KOPT-K1 (cell line): ENCODE data around the gene NDUFC2.
"Not testable (repeated sequence)": the region's sequence is repeated elsewhere in the genome, so short reads cannot be mapped to it uniquely, and the experiment has no call there.

ENCODE experiments used
- H3K27ac ChIP-seq: fragments of 200-600 bp; sonication (generic); 2 replicates; pipeline ENCODE4 v1.5.1; 2016; ENCODE audit warnings: antibody characterized with exemption, mild to moderate bottlenecking, low read depth, low read length; ENCODE audit not compliant: poor library complexity, severe bottlenecking
- H3K36me3 ChIP-seq: fragments of 200-600 bp; sonication (generic); 2 replicates; pipeline ENCODE4 v1.5.1; 2017; ENCODE audit warnings: antibody characterized with exemption, mild to moderate bottlenecking, low read length, moderate library complexity; ENCODE audit not compliant: insufficient read depth
- H3K9me3 ChIP-seq: fragments of 200-600 bp; sonication (generic); 2 replicates; pipeline ENCODE4 v1.5.1; 2017; ENCODE audit warnings: antibody characterized with exemption, low read length, mild to moderate bottlenecking; ENCODE audit not compliant: insufficient read depth, poor library complexity, severe bottlenecking

Gene NDUFC2

GRCh38 chr11:78049348-78049747 lies 30.3 kb downstream of the NDUFC2 start:
- H3K9me3 ChIP-seq: no peaks in the 10 kb centered on the region
- H3K27ac ChIP-seq: no peak overlapping the region
- H3K36me3 ChIP-seq: no peaks in the 10 kb centered on the region

- H3K36me3 ChIP-seq: no peaks in the 10 kb centered on the region
- no peak overlapping the region for H3K27ac ChIP-seq
- H3K9me3 ChIP-seq: no peaks in the 10 kb centered on the region
These were observed 31.1 kb downstream of the NDUFC2 start for GRCh38 chr11:78048561-78048960.

- H3K27ac ChIP-seq: no peak overlapping the region
- no peaks in the 10 kb centered on the region for H3K36me3 ChIP-seq
- no peaks in the 10 kb centered on the region for H3K9me3 ChIP-seq
These were observed 33.2 kb downstream of the NDUFC2 start for GRCh38 chr11:78046486-78046854.

DNA sequence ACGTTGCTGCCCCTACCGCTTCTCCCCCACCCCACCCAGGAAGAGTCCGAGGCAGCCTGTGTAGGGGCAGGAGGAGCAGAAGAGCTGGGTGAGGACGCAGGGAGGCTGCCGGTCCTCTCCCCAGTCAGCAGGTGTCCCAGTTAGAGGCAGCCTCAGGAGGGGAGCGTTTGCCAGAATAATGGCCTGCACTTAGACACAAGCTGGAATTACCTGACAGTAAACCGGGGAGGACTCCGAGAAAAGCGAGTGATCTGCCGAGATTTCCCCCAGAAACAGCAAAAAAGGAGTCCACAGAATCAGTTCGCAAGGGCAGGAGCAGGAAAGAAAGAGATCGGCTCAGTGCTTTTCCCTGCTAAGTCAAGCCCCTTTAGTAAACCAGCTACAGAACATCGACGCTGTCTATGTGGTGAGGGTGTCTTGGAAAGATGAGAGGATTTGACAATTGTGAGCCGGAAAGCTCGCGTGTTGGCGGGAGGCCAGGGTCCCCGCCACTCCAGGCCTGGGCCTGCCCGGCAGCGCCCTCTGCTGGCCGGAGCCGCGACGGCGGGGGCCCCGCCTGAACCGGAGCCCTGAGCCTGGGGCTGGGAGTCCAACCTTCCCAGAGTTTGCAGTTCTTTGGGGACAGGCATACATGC lies 33.7 kb downstream of the NDUFC2 start:
- Histone ChIP-seq H3K9me3 (no peaks in the 10 kb centered on the region), H3K36me3 (no peaks in the 10 kb centered on the region), H3K27ac (peak overlapping the region; percentile 13)

- no peaks in the 10 kb centered on the region for H3K9me3 ChIP-seq
- H3K36me3 ChIP-seq: no peaks in the 10 kb centered on the region
- no peak overlapping the region for H3K27ac ChIP-seq
These were observed 35.0 kb downstream of the NDUFC2 start for GRCh38 chr11:78044706-78045105.

- H3K27ac ChIP-seq: no peak overlapping the region
- no peaks in the 10 kb centered on the region for H3K36me3 ChIP-seq
These were observed 37.7 kb downstream of the NDUFC2 start for GRCh38 chr11:78041843-78042440.

GRCh38 chr11:78041380-78041719 lies 38.3 kb downstream of the NDUFC2 start:
- H3K36me3 ChIP-seq, H3K9me3 ChIP-seq, H3K27ac ChIP-seq: not testable (repeated sequence)

More at GRCh38 chr11:78041843-78042440, 37.7 kb downstream of the NDUFC2 start:
- H3K9me3 ChIP-seq: no peaks in the 10 kb centered on the region

GRCh38 chr11:78040691-78041379 lies 38.8 kb downstream of the NDUFC2 start:
- H3K9me3 ChIP-seq: no peaks in the 10 kb centered on the region
- no peak overlapping the region for H3K27ac ChIP-seq
- H3K36me3 ChIP-seq: no peaks in the 10 kb centered on the region

DNA sequence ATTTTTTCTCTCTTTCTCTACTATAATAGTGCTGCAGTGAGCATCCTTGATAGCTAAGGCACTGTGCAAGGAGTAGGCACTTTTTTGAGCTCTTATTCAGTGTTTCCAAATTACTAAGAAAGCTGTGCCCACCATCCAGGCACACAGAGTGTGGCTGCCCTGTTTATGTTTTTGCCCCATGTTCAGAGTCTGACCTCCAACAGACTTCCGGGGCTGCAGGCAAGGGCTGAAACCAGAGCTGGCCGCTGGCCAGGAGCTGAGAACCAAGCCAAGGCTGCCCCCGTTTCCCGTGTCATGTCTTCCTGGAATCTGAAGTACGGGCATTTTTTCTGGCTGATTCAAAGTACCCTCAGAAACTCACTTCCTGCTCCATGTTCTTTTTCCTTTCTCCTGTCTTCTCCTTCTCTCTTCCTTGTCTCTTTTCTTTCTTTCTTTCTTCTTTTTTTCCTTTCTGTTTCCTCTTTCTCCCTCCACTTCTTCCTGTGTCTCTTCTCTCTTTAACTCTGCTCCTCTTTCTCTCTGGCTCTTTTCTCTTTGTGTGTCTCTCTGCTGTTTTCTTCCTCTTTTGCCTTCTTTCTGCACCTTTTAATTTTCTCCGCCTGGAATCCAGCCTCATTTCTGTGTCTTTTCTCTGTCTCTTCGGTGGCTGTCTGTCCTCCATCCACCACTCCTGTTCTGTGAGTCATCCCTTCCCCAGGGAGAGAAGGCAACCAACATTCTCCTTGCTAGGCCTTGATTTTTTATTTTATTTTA lies 39.6 kb downstream of the NDUFC2 start:
- Histone ChIP-seq H3K36me3 (no peaks in the 10 kb centered on the region), H3K27ac (no peak overlapping the region), H3K9me3 (no peaks in the 10 kb centered on the region)

DNA sequence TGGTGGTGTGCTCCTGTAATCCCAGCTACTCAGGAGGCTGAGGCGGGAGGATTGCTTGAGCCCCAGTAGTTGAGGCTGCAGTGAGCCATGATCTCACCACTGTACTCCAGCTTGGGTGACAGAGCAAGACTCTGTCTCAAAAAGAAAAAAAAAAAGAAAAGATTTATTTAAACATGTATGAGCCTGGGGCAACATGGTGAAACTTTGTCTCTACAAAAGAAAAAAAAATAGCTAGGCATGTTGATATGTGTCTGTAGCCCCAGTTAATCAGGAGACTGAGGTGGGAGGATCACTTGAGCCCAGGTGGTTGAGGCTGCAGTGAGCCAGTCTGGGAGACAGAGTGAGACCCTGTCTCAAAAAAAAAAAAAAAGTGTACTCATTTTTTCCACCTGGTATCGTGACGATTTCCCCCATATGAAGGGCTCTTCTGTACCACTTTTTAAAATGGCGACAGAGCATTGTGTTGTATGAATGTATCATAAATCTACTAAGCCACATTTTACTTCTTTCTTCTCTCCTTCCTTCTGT lies 40.2 kb downstream of the NDUFC2 start:
- no peaks in the 10 kb centered on the region for H3K36me3 ChIP-seq
- H3K27ac ChIP-seq: no peak overlapping the region
- no peaks in the 10 kb centered on the region for H3K9me3 ChIP-seq

- no peaks in the 10 kb centered on the region for H3K9me3 ChIP-seq
- H3K27ac ChIP-seq: no peak overlapping the region
- H3K36me3 ChIP-seq: no peaks in the 10 kb centered on the region
These were observed 40.9 kb downstream of the NDUFC2 start for GRCh38 chr11:78038697-78039313.

- Histone ChIP-seq H3K36me3 (no peaks in the 10 kb centered on the region), H3K27ac (no peak overlapping the region)
These were observed 41.6 kb downstream of the NDUFC2 start for GRCh38 chr11:78037825-78038620.

DNA sequence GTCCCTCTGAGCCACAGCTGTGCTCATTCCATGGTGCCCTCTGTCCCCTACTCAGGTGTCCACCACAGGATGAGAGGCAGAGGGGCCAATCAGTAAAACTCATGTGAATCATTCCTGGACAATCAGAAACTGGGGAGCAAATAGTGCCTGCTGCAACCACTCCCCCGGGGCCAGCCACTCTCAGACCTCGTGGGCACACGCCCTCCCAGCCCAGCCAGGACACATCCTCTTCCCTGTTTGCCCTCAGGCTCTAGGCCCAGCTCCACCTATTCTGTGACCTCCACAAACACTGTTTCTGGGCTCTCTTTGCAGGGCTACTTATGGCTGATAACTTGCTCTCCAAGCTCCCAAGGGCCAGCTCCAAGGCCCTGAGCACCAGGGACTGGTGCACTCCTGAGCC lies 42.6 kb downstream of the NDUFC2 start:
- H3K27ac ChIP-seq: no peak overlapping the region
- H3K36me3 ChIP-seq: no peaks in the 10 kb centered on the region

More at GRCh38 chr11:78037825-78038620, 41.6 kb downstream of the NDUFC2 start:
- H3K9me3 ChIP-seq: no peaks in the 10 kb centered on the region

GRCh38 chr11:78036313-78036712 lies 43.3 kb downstream of the NDUFC2 start:
- no peak overlapping the region for H3K27ac ChIP-seq
- no peaks in the 10 kb centered on the region for H3K9me3 ChIP-seq
- no peaks in the 10 kb centered on the region for H3K36me3 ChIP-seq

More for the DNA sequence above, 42.6 kb downstream of the NDUFC2 start:
- H3K9me3 ChIP-seq: no peaks in the 10 kb centered on the region
